ENCODE data around the gene DLST. TPM values are rescaled to one million over a fixed set of nuclear protein-coding genes. Genes with fewer than 3 reads are reported as not detected.

DLST gene
- total RNA-seq, 4 donors from 2014 or later: 80.9 to 91.6 (median 83.5) TPM

DNA sequence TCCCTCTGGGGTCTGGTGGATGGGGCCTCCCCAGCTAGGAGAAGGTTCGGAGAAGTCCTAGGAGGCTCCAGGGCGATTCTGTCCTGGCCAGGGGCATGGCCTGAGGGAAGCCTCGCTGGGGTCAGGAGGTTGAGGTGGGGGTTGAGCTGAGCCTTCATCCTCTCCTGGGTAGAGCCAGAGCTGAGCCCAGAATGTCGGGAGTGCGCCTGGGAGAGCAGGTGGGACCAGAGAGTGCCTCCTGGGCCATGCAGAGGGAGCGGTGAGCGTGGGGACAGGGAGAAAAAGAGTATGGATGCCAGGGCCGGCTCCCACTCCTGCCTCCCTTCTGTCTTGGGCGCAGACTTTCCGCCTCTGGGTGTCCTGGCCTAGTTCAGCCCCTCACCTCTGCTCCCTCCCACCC is 28.2 kb downstream of the DLST start:
- Histone ChIP-seq H3K27me3 (no peaks in the 10 kb centered on the region), H3K27ac (no peak overlapping the region), H3K36me3 (no peaks in the 10 kb centered on the region), H3K4me3 (replicated peaks in 1 of 3) (no peak overlapping the region), H3K4me1 (peaks cover 13 to 20% of the 10 kb centered on the region in 2 donors), H3K9me3 (no peaks in the 10 kb centered on the region)
- 91 to 98% methylated on average over 9 to 10 of the region's 10 CpGs for WGBS, 2 donors
- TF ChIP-seq POLR2A (IDR thresholded peaks at IDR 0.05) (no peak), CTCF (IDR thresholded peaks at IDR 0.05) (no peak)
- no peak for DNase-seq
- intact Hi-C loops (cut with DNase I): loop anchor here (5.0 to 10.0 kb wide), 2 partner anchors 48 to 175 kb away; no protein-coding TSS in a partner anchor

- WGBS, 2 donors: 69 to 73% methylated on average over 10 of the region's 10 CpGs
- intact Hi-C loops (cut with DNase I): loop anchor here (10.0 kb wide), 1 partner anchor 174 kb away; no protein-coding TSS in a partner anchor
- TF ChIP-seq POLR2A (IDR thresholded peaks at IDR 0.05) (no peak), CTCF (IDR thresholded peaks at IDR 0.05) (no peak)
Measured at GRCh38 chr14:74910556-74910955, 28.8 kb downstream of the DLST start.

GRCh38 chr14:74911221-74911620 is 29.5 kb downstream of the DLST start:
- Histone ChIP-seq H3K27me3 (no peaks in the 10 kb centered on the region), H3K4me3 (replicated peaks in 1 of 3) (no peak overlapping the region), H3K36me3 (no peaks in the 10 kb centered on the region), H3K4me1 (peaks cover 7 to 20% of the 10 kb centered on the region in 2 donors), H3K9me3 (no peaks in the 10 kb centered on the region), H3K27ac (no peak overlapping the region)
- intact Hi-C loops (cut with DNase I): loop anchor here (10.0 kb wide), 1 partner anchor 174 kb away; no protein-coding TSS in a partner anchor
- TF ChIP-seq CTCF (IDR thresholded peaks at IDR 0.05) (no peak), POLR2A (IDR thresholded peaks at IDR 0.05) (no peak)
- no peak for DNase-seq
- WGBS, 2 donors: 90 to 96% methylated on average over 4 to 5 of the region's 6 CpGs

More at GRCh38 chr14:74910556-74910955, 28.8 kb downstream of the DLST start:
- Histone ChIP-seq H3K4me1 (peaks cover 12 to 20% of the 10 kb centered on the region in 2 donors), H3K27me3 (no peaks in the 10 kb centered on the region), H3K36me3 (no peaks in the 10 kb centered on the region), H3K4me3 (replicated peaks in 1 of 3) (no peak overlapping the region), H3K9me3 (no peaks in the 10 kb centered on the region), H3K27ac (no peak overlapping the region)
- DNase-seq: no peak

GRCh38 chr14:74911704-74912103 is 30.0 kb downstream of the DLST start:
- TF ChIP-seq POLR2A (IDR thresholded peaks at IDR 0.05): no peak
- TF ChIP-seq CTCF (IDR thresholded peaks at IDR 0.05): no peak
- no peaks in the 10 kb centered on the region for H3K9me3 ChIP-seq
- no peak for DNase-seq
- intact Hi-C loops (cut with DNase I): loop anchor here (10.0 kb wide), 1 partner anchor 173 kb away; no protein-coding TSS in a partner anchor
- no peak overlapping the region for H3K27ac ChIP-seq
- no peaks in the 10 kb centered on the region for H3K36me3 ChIP-seq
- H3K27me3 ChIP-seq: no peaks in the 10 kb centered on the region
- H3K4me3 ChIP-seq (replicated peaks in 1 of 3): no peak overlapping the region
- 91 to 100% methylated on average over 5 of the region's 5 CpGs for WGBS, 2 donors
- peaks cover 8 to 21% of the 10 kb centered on the region in 2 donors for H3K4me1 ChIP-seq

DNA sequence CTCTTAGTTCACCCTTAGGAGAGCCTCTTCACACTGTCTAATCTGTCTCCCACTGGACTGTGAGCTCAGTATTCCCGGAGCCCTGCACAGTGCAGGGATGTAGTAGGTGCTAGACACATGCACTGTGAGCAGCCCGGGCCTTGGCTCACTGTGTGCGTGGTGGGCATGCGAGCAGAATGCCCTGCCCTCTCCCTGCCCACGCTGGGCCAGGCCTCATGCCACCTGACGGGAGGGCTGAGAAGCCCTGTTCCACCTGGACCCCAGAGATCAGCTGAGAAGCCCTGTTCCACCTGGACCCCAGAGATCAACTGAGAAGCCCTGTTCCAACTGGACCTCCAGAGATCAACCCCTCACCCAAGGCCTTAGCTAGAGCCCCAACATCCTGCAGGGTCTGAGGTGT is 30.4 kb downstream of the DLST start:
- WGBS, 2 donors: 80 to 90% methylated on average over 2 to 6 of the region's 6 CpGs
- DNase-seq: no peak
- no peak overlapping the region for H3K27ac ChIP-seq
- intact Hi-C loops (cut with DNase I): loop anchor here (10.0 kb wide), 1 partner anchor 173 kb away; no protein-coding TSS in a partner anchor
- H3K27me3 ChIP-seq: no peaks in the 10 kb centered on the region
- TF ChIP-seq CTCF (IDR thresholded peaks at IDR 0.05) (no peak), POLR2A (IDR thresholded peaks at IDR 0.05) (no peak)
- no peaks in the 10 kb centered on the region for H3K9me3 ChIP-seq
- no peak overlapping the region for H3K4me3 ChIP-seq (replicated peaks in 1 of 3)
- H3K36me3 ChIP-seq: no peaks in the 10 kb centered on the region
- peaks cover 10 to 24% of the 10 kb centered on the region in 2 donors for H3K4me1 ChIP-seq
